ENCODE measurements around the gene COL4A1. TPM values are rescaled to one million over a fixed set of nuclear protein-coding genes. Genes with fewer than 3 reads are reported as not detected.

COL4A1 gene
- total RNA-seq, 1 donor from 2014 or later, result 756 TPM

DNA sequence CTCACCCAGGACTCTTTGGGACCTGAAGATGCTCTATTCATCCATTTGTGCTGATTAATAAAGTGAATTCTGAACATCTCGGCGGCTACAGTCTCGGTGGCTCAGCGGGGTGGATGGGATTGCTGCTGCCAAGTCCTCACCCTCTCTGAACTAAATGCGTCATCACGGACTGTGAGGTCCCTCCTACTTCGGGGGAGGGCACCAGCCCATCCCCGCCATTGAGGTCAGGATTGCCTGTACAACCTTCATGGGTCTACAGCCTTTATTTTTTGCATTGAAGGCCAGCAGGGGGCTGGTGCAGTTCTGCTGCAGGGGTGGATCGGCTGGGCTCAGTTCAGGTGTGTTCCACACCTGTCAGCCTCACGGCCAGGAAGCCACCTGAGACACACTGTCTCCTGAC, 181.8 kb downstream of the COL4A1 start:
- no peak for DNase-seq (ENCODE audit: low spot score in 2 of 2)
- TF ChIP-seq, protein P1, sequence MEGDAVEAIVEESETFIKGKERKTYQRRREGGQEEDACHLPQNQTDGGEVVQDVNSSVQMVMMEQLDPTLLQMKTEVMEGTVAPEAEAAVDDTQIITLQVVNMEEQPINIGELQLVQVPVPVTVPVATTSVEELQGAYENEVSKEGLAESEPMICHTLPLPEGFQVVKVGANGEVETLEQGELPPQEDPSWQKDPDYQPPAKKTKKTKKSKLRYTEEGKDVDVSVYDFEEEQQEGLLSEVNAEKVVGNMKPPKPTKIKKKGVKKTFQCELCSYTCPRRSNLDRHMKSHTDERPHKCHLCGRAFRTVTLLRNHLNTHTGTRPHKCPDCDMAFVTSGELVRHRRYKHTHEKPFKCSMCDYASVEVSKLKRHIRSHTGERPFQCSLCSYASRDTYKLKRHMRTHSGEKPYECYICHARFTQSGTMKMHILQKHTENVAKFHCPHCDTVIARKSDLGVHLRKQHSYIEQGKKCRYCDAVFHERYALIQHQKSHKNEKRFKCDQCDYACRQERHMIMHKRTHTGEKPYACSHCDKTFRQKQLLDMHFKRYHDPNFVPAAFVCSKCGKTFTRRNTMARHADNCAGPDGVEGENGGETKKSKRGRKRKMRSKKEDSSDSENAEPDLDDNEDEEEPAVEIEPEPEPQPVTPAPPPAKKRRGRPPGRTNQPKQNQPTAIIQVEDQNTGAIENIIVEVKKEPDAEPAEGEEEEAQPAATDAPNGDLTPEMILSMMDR (IDR thresholded peaks at IDR 0.05), result no peak
- Histone ChIP-seq H3K27ac (peak overlapping the region in 1 of 2 donors; percentile 83), H3K9me3 (no peaks in the 10 kb centered on the region), H3K36me3 (no peaks in the 10 kb centered on the region), H3K4me3 (no peak overlapping the region), H3K27me3 (no peaks in the 10 kb centered on the region), H3K4me1 (peaks cover 0 to 27% of the 10 kb centered on the region in 2 donors)
- intact Hi-C loops (cut with DNase I), result loop anchor here (5.0 to 10.0 kb wide), 3 partner anchors 338 to 750 kb away; partner anchors contain the start of gene IRS2

DNA sequence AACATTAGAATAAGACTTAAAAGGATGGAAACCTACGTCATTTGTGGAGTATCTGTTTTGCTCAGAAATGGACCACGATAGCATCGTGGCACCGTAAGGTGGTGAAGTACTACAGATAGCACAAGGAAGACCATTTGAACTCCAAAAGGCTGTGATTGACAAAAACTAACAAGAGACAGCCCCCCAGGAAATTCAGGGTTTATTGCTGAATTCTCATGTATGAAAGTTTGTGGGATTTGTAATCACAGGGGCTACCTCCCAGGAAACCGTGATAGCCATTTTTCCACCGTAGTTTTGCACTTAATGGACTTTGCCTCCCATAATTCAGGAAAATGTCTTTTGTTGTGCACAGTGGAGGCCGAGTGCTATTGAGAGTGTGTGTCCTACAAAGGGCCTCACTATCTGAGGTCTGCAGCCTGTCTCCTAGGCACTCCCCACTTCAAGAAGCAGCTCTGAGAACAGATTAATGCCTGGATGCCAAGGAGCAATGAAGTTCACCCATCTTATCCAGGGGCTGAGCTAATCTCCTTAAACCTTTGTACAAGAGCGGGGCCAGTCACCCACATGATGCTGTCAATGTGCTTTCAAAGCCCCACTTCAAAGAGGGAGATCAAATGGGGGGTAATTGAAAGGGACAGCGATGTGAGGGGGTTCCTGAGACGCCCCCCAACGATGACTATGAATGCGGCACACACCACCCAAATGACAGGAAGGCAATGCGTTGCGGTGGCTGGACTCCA, 182.6 kb downstream of the COL4A1 start:
- intact Hi-C loops (cut with DNase I), result loop anchor here (5.0 to 10.0 kb wide), 3 partner anchors 670 to 1162 kb away; no protein-coding TSS in a partner anchor
- H3K9me3 ChIP-seq, result no peaks in the 10 kb centered on the region
- peaks cover 0 to 27% of the 10 kb centered on the region in 2 donors for H3K4me1 ChIP-seq
- H3K4me3 ChIP-seq, result no peak overlapping the region
- TF ChIP-seq, protein P1 (IDR thresholded peaks at IDR 0.05), result no peak
- H3K27ac ChIP-seq, result no peak overlapping the region
- no peaks in the 10 kb centered on the region for H3K27me3 ChIP-seq
- H3K36me3 ChIP-seq, result no peaks in the 10 kb centered on the region
- DNase-seq (ENCODE audit: low spot score in 2 of 2), result no peak

DNA sequence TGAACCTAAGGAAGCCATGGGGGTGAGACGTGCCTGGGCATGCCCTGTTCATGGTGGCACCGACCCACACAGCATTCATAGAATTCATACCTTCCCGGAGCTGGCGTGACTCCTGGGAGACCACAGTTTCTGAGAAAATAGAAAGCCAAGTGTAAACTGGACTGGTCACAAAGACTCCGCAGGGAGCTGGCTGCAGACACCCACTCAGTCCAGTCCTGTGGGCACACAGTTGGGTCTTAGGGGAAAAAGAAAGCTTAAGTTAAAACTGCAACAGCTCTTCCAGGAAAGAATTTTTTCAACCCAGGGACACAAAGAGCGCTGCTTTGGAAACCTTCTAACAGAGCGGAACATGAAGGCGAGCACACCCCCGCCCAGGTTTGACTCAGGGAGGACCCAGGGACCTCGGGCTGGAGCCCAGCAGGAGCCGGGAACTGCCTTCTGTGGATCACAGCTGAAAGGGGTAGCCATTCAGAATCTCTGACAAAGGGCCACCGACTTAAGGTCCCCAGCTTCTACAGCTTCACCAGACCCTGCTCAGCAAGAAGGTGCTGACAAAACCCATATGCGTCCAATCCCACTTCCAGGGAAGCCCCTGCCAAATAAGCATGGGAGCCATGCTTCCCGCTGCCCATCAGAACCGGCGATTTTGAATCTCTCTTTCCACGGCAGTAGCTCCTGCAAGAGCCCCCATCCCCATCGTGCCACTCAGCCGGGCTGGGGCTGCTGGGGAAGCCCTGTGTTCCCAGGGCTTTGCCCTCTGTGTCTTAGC, 183.7 kb downstream of the COL4A1 start:
- peak overlapping the region; percentile 9 to 23 for H3K27ac ChIP-seq
- H3K36me3 ChIP-seq, result no peaks in the 10 kb centered on the region
- no peaks in the 10 kb centered on the region for H3K27me3 ChIP-seq
- intact Hi-C loops (cut with DNase I), result loop anchor here (5.0 to 10.0 kb wide), 3 partner anchors 668 to 1161 kb away; no protein-coding TSS in a partner anchor
- H3K4me1 ChIP-seq, result peaks cover 0 to 27% of the 10 kb centered on the region in 2 donors
- no peak for DNase-seq (ENCODE audit: low spot score in 2 of 2)
- TF ChIP-seq, protein P1 (IDR thresholded peaks at IDR 0.05), result no peak
- no peaks in the 10 kb centered on the region for H3K9me3 ChIP-seq
- H3K4me3 ChIP-seq, result peak overlapping the region in 1 of 2 donors; percentile 10

DNA sequence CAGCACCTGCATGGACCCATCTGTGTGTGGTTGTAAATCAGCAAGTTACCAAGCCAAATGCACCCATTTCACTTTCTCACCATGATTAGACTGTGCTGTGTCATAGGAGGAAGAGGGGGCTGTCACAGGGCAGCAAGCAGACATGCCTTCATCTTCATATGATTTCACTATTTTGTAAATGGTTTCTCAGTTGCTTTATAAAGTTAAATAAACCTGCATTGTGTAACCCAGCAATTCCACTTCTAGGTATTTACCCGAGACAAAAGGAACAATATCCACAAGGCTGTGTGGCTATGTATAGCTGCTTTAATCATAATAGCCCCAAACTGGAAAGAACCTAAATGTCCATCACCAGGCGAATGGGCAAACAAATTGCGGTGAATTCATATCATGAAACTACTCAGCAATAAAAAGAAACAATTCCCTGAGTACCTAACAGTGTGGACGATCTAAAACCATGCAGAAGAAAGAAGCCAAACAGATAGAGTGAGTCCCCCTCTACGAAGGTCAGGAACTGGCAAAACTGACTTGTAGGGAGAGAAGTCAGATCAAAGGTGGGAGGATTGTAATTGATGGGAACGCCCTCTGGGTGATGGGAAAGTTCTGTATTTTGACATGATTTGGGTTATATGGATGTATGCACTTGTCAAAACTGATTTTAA, 185.4 kb downstream of the COL4A1 start:
- intact Hi-C loops (cut with DNase I), result loop anchor here (5.0 to 10.0 kb wide), 3 partner anchors 667 to 1159 kb away; no protein-coding TSS in a partner anchor

More for the DNA sequence above, 185.4 kb downstream of the COL4A1 start:
- Histone ChIP-seq H3K27ac (no peak overlapping the region), H3K4me3 (no peak overlapping the region), H3K4me1 (peaks cover 0 to 17% of the 10 kb centered on the region in 2 donors), H3K27me3 (no peaks in the 10 kb centered on the region), H3K36me3 (no peaks in the 10 kb centered on the region), H3K9me3 (no peaks in the 10 kb centered on the region)
- TF ChIP-seq, protein P1 (IDR thresholded peaks at IDR 0.05), result no peak
- no peak for DNase-seq (ENCODE audit: low spot score in 2 of 2)

Data from ascending aorta (tissue), 2 donors.